NK-92 (cell line): ENCODE results near the gene IL1RAPL1.

Experiments
- DNase-seq: peaks from one replicate; lab custom pipeline; 2025; ENCODE audit not compliant: unreplicated experiment; lab: John Stamatoyannopoulos, UW

The IL1RAPL1 gene

GRCh38 chrX:29962061-29962460 is 1374.8 kb downstream of the IL1RAPL1 start:
- no peak for DNase-seq

GRCh38 chrX:29965634-29966033 is 1378.4 kb downstream of the IL1RAPL1 start:
- no peak for DNase-seq

GRCh38 chrX:29992083-29992482 is 1404.8 kb downstream of the IL1RAPL1 start:
- no peak for DNase-seq

- no peak for DNase-seq
Observed at GRCh38 chrX:30005813-30006212, 1418.6 kb downstream of the IL1RAPL1 start.
